ENCODE results near the gene KDM1A.
"Not testable (repeated sequence)": the region's sequence is repeated elsewhere in the genome, so short reads cannot be mapped to it uniquely, and the experiment has no call there.

The KDM1A gene

GRCh38 chr1:23019094-23019862, at the start of gene KDM1A:
Gene KDM1A, plus strand, starts transcription at chr1:23019468. Its CDS starts 129 bp downstream, at chr1:23019597.
- peak; percentile 96 for DNase-seq

- DNase-seq: no peak
Measured at GRCh38 chr1:22970096-22970495, 49.2 kb upstream of the KDM1A start.

DNA sequence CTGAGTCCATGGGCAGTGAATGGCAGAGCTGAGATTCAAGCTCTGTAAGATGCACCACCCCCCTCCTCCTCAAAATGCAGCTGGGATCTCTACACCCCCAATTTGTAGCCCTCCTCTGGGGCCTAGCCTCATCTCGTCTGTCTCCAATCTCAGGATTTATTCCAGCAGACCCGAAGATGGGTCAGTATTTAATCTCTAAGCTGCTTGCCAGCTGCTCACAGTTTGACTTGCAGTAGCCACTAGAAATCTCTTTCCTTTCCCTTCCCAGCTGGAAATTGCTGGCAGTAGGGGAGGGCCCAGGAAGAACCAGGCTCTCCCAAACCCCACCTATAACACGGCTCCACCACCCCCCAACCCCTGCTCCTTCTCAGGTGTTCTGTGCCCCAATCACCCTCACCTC, 48.1 kb upstream of the KDM1A start:
- no peak for DNase-seq

DNA sequence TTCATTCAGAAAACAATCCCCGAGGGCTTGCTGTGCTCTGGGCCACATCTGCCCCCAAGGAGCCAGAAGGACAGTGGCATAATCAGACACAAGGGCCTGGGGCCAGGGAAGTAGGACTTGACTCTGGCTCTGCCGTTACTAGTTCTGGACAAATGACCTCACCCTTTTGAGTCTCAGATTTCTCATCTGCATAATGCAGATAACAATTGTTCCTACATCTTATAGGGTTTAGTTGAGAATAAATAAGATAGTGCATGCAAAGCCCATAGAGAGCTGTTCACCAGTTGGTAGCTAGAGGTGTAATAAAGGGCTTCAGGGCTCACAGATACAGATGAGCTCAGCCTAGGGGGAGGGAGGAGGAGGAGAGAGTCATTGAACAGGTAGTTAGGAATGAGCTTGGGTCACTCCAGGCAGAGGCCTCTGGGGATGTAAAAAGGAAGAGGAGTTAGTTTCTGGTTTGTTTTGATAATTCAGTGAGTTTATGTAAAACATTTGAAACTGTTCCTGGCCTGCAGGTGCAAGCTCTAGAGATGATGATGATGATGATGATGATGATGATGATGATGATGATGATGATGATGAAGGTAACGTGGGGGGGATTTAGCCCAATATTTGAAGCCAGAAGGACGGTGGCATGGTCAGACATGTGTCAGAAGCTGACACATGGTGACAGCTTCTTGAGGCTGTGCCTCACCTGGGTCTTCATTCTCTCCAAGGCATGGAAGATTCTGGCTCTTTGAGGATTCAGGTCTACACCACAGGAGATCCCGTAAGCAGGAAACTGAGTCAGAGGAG, 47.5 kb upstream of the KDM1A start:
- DNase-seq: no peak

- DNase-seq: no peak
Measured at GRCh38 chr1:22972760-22973159, 46.5 kb upstream of the KDM1A start, which contains the start of gene LACTBL1. Gene LACTBL1, minus strand, starts transcription at chr1:22972866. Its CDS starts 550 bp downstream, at chr1:22972316.

- DNase-seq: no peak
Measured at GRCh38 chr1:22975694-22976093, 43.6 kb upstream of the KDM1A start.

- DNase-seq: no peak
Measured at GRCh38 chr1:22976127-22976460, 43.2 kb upstream of the KDM1A start.

DNA sequence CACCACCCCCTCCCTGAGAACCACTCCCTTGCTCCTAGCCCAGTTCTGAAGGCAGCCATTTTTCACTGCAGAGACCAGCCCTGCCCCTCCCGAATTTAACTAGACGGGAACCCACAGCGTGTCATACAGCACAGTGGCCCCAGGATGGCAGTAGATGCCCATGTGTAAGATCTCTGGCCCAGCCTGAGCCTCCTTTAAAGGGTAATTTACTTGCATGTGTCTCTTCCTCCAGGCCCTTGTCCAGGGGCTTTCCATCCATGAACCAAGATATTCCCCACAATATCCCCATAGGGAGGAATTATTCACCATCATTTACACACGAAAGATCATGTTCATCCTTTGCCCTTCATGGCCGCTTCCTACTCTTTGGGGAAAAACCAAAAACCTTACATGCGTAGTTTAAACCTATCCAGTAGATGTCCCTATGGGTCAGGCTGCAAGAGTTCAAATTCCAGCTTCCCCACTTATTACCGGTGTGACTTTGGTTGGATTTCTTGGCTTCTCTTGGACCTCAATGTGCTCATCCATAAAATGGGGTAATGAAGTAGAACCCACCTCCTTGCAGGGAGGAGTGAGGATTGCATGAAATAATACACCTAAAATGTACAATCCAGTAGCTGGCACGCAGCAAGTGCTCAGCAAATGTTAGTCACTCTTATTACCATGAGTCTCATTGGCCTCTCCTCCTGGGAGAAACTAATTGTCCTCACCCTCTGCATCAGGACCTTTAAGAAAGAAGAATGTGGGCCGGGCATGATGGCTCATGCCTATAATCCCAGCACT, 42.6 kb upstream of the KDM1A start:
- peak; percentile 41 to 63 for DNase-seq

DNA sequence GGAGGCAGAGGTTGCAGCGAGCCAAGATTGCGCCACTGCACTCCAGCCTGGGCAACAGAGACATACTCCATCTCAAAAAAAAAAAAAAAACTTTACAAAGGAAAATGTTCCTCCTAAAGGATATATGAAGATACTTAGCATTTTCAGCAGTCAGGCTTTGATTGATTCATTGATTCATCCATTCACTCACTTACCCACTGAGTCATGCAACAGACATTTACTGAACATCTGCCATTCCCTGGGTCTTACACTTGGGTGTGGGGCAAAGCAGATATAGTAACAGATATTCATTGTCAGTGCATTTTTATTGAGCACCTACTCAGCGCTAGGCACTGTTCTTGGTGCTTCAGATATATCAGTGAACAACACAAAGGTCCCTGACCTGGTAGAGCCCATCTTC, 41.0 kb upstream of the KDM1A start:
- no peak for DNase-seq

DNA sequence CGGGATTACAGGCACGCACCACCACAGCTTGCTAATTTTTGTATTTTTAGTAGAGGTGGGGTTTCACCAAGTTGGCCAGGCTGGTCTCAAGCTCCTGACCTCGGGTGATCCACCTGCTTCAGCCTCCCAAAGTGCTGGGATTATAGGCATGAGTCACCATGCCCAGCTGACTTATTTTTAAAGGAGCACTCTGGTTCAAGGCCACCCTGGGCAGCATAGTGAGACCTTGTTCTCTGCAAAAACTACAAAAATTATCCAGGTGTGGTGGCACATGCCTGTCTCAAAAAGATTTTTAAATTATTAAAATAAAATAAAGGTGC, 38.8 kb upstream of the KDM1A start:
- not testable (repeated sequence) for DNase-seq

DNA sequence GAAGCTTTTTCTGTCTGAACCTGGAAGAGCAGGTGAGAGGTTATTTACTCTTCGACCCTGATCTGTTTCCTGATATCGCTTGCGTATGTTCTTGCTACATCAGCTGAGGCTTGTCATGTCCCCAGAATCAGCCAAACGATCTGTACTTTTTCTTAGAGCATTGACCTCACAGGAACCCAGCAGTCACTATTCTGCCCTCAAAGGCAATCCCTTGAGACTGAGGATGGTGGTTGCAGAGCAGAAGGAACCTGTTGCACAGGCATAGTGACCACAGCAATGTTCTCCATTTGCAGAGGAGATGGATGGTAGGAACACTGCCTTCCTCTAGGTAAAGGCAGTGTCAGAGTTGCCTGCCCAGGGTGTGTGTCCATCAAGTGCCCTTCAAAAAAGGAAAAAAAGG, 35.3 kb upstream of the KDM1A start:
- DNase-seq: no peak

DNA sequence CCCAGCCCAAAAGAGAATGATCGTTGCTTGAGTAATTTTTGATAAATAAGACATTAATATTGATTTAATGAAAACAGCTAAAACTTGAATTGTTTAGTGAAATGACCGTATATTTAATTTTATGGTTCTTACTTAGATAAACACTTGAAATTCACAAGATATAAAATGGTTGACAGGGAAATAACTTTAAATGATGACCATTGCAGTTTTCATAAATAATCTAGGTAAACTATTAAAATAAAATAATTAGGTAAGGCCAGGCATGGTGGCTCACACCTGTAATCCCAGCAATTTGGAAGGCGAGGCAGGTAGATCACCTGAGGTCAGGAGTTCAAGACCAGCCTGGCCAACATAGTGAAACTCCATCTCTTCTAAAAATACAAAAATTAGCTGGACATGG, 26.9 kb upstream of the KDM1A start:
- not testable (repeated sequence) for DNase-seq

DNA sequence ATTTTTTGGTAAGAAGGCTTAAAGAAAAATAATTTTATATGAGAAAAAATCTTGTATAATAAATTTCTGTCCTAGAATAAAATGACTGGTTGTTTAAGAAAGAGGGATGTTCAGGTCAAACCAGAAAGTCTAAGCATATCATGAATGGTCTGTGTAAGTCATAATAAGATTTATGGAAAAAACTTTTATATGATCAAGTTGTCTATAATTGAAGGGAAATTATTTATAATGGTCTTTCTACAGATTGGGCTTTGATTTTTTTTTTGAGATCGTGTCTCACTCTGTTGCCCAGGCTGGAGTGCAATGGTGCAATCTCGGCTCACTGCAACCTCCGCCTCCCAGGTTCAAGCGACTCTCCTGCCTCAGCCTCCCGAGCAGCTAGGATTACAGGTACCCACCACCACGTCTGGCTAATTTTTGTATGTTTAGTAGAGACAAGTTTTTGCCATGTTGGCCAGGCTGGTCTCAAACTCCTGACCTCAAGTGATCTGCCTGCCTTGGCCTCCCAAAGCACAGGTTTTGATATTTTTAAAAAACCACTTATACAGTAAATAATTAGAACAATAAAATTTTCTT, 26.0 kb upstream of the KDM1A start:
- not testable (repeated sequence) for DNase-seq

GRCh38 chr1:22995774-22996173, 23.5 kb upstream of the KDM1A start:
- DNase-seq: no peak

- DNase-seq: not testable (repeated sequence)
Measured at GRCh38 chr1:22997528-22997927, 21.7 kb upstream of the KDM1A start.

- DNase-seq: not testable (repeated sequence)
Measured at GRCh38 chr1:23000133-23000532, 19.1 kb upstream of the KDM1A start.

GRCh38 chr1:23002218-23002617, 17.1 kb upstream of the KDM1A start:
- DNase-seq: not testable (repeated sequence)

GRCh38 chr1:23004112-23004511, 15.2 kb upstream of the KDM1A start:
- no peak for DNase-seq

DNA sequence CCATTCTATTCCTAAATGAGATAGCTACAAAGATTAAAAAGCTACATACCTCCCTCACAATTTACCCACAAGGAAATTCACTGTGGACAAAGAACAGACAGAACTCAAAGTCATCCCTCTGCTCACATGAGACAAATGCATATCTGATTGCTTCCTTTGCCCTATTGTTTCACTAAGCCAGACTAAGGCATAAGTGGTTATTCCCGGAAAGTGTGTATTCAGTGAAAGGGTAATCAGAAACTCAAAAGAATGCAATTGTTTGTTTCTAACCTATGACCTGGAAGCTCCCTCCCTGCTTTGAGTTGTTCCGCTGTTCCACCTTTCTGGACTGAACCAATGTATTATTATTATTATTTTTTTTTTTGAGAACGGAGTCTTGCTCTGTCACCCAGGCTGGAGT, 14.5 kb upstream of the KDM1A start:
- not testable (repeated sequence) for DNase-seq

GRCh38 chr1:23007106-23007505, 12.2 kb upstream of the KDM1A start:
- DNase-seq: no peak

- DNase-seq: no peak
Measured at GRCh38 chr1:23008901-23009300, 10.4 kb upstream of the KDM1A start.

- DNase-seq: not testable (repeated sequence)
Measured at GRCh38 chr1:23010025-23010424, 9.2 kb upstream of the KDM1A start.

DNA sequence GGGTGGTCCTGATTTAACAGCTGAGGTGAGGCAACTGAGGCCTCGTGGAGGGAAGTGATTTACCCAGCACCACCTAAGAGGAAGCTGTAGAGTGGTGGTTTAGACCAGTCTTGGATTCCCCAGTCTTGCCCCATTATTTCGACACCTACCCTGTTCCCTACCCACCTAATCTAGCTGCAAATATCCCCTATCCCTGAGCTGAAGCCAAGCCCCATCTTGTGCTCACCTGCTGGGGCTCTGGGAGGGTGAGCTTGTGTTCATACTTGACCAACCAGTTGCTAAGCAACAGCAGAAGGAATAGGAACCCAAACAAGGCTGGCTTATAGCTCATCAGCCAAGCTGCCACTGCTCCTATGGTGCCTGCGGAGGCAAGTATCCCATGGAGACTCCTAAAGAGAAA, 5.6 kb upstream of the KDM1A start:
- DNase-seq: no peak

All from activated CD4-positive, alpha-beta T cell treated with anti-CD3 and anti-CD28 coated beads, Interleukin-2, amount 50 U/mL, for 48 hours (primary cell).